HUES48 (cell line): ENCODE data around the gene DLG1.
"Not testable (repeated sequence)": the region's sequence is repeated elsewhere in the genome, so short reads cannot be mapped to it uniquely, and the experiment has no call there.

ENCODE experiments used
- H3K27ac ChIP-seq: one replicate; pipeline ENCODE4 v1.7.0; 2013; ENCODE audit warnings: low read depth, low read length, inconsistent platforms
- H3K27me3 ChIP-seq: 2 replicates; pipeline ENCODE4 v1.6.1; 2013; ENCODE audit warnings: mild to moderate bottlenecking, low read length; ENCODE audit not compliant: control insufficient read depth, insufficient read depth
- H3K36me3 ChIP-seq: 2 replicates; pipeline ENCODE4 v1.6.1; 2013; ENCODE audit warnings: low read length; ENCODE audit not compliant: control insufficient read depth, insufficient read depth
- H3K4me1 ChIP-seq: 2 replicates; pipeline ENCODE4 v1.6.1; 2013; ENCODE audit warnings: mild to moderate bottlenecking, low read length; ENCODE audit not compliant: control insufficient read depth, insufficient read depth
- H3K4me3 ChIP-seq: 2 replicates; pipeline ENCODE4 v1.5.1; 2013; ENCODE audit warnings: mild to moderate bottlenecking, low read depth, low read length
- H3K9ac ChIP-seq: 2 replicates; pipeline ENCODE4 v1.6.1; 2013; ENCODE audit warnings: mild to moderate bottlenecking, low read depth, low read length, moderate library complexity
- H3K9me3 ChIP-seq: 2 replicates; pipeline ENCODE4 v1.6.1; 2013; ENCODE audit warnings: low read length; ENCODE audit not compliant: control insufficient read depth, insufficient read depth

The DLG1 gene

GRCh38 chr3:197051637-197052036 is 246.8 kb downstream of the DLG1 start:
- not testable (repeated sequence) for H3K9ac ChIP-seq, H3K4me1 ChIP-seq, H3K27ac ChIP-seq, H3K27me3 ChIP-seq, H3K4me3 ChIP-seq, H3K9me3 ChIP-seq
- H3K36me3 ChIP-seq: peaks cover 42% of the 10 kb centered on the region

DNA sequence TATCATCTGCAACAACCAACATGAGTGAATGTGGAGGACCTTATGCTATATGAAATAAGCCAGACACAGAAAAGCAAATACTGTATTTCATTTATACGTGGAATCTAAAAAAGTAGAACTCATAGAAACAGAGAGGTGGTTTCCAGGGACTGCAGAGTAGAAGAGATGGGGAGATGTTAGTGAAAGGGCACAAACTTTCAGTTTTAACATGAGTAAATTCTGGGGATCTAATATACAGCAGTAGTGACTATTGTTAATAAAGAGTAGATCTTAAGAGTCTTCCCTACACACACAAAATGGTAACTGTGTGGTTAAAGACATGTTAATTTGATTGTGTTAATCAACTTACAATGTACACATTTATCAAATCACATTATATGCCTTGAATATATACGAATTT is 247.9 kb downstream of the DLG1 start:
- H3K4me3 ChIP-seq: no peak overlapping the region
- H3K36me3 ChIP-seq: peaks cover 39% of the 10 kb centered on the region
- H3K27ac ChIP-seq: no peak overlapping the region
- H3K9ac ChIP-seq: no peak overlapping the region
- no peaks in the 10 kb centered on the region for H3K4me1 ChIP-seq
- no peaks in the 10 kb centered on the region for H3K9me3 ChIP-seq
- H3K27me3 ChIP-seq: no peaks in the 10 kb centered on the region

DNA sequence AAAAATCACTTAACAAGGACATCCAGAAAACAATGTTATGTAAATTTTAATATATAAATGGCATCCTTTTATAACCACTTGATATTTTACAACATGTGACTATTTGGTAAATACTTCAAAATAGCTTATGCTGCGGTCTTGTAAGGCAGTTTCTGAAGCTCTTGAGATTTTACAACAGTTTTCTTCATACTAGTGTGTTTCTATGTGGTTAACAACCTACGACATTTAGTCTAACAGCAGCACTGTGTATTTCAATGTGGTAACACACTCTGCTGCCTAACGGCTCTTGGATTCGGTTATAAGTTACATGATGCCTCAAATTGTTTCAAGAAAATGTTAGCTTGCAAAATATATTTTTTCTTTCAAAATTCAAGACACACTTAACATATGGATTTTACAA is 255.9 kb downstream of the DLG1 start:
- no peak overlapping the region for H3K4me3 ChIP-seq
- H3K36me3 ChIP-seq: peaks cover 26% of the 10 kb centered on the region
- no peak overlapping the region for H3K27ac ChIP-seq
- H3K9me3 ChIP-seq: no peaks in the 10 kb centered on the region
- no peaks in the 10 kb centered on the region for H3K4me1 ChIP-seq
- H3K9ac ChIP-seq: no peak overlapping the region
- no peaks in the 10 kb centered on the region for H3K27me3 ChIP-seq

DNA sequence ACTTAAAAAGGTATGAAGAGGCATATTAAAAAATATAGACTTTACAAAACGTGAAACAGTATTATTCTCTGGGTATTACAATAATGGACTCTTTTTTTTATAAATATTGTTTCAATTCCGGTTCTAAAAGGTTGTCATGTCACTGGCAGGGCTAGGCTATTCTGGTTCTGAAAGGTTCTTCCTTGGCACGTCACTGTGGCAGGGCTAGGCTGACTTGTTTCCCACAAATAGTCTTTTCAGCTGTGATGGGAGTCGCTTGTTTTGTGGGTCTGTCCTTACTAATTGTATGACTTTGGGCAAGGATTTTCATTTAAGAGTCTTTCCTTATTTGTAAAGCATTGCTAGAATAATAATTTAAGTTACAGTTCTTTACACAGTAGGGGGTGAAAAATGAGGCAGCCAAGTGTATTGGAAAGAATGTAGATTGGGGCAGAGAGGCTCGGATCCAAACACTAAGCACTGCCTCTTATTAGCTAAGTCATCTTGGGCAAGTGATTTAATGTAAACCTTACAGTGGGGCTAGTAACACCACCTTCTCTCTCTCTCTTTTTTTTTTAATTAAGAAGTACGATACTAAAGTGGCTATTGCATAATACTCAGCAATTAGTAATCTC is 256.4 kb downstream of the DLG1 start:
- Histone ChIP-seq H3K9ac (no peak overlapping the region), H3K27ac (no peak overlapping the region), H3K36me3 (peaks cover 24% of the 10 kb centered on the region)

DNA sequence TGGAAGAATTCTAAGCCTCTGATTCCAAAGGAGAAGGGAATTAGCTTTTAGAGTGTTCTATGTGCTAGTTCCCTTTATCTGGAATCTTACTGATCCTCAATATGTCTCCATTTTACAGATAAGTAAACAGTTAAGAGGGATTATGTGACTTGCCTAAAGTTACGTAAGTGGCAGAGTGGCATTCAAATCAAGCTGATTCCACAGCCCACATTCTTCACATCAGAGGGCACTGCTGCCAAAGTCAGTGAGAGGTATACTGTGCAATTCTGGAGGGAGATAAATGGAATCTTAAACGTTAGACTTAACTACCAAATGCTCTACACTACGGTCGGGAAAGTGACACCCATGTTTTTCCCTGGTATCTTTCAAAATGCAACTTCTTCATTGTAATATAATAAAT is 257.8 kb downstream of the DLG1 start:
- no peaks in the 10 kb centered on the region for H3K4me1 ChIP-seq
- H3K9ac ChIP-seq: no peak overlapping the region
- H3K36me3 ChIP-seq: peaks cover 16% of the 10 kb centered on the region
- H3K9me3 ChIP-seq: no peaks in the 10 kb centered on the region
- H3K27ac ChIP-seq: no peak overlapping the region
- no peaks in the 10 kb centered on the region for H3K27me3 ChIP-seq
- no peak overlapping the region for H3K4me3 ChIP-seq

More for the DNA sequence above, 256.4 kb downstream of the DLG1 start:
- Histone ChIP-seq H3K27me3 (no peaks in the 10 kb centered on the region), H3K9me3 (no peaks in the 10 kb centered on the region), H3K4me3 (no peak overlapping the region), H3K4me1 (no peaks in the 10 kb centered on the region)

- Histone ChIP-seq H3K4me3 (no peak overlapping the region), H3K36me3 (peaks cover 3% of the 10 kb centered on the region; the same call in 1 of the 2 replicates), H3K27me3 (no peaks in the 10 kb centered on the region), H3K4me1 (no peaks in the 10 kb centered on the region), H3K9me3 (no peaks in the 10 kb centered on the region), H3K27ac (no peak overlapping the region), H3K9ac (no peak overlapping the region)
Measured at GRCh38 chr3:197038679-197039462, 259.5 kb downstream of the DLG1 start.

- no peaks in the 10 kb centered on the region for H3K9me3 ChIP-seq
- H3K27me3 ChIP-seq: no peaks in the 10 kb centered on the region
- H3K36me3 ChIP-seq: no peaks in the 10 kb centered on the region
- H3K4me1 ChIP-seq: no peaks in the 10 kb centered on the region
- no peak overlapping the region for H3K4me3 ChIP-seq
- H3K27ac ChIP-seq: no peak overlapping the region
- H3K9ac ChIP-seq: no peak overlapping the region
Measured at GRCh38 chr3:197035577-197035976, 262.8 kb downstream of the DLG1 start.

DNA sequence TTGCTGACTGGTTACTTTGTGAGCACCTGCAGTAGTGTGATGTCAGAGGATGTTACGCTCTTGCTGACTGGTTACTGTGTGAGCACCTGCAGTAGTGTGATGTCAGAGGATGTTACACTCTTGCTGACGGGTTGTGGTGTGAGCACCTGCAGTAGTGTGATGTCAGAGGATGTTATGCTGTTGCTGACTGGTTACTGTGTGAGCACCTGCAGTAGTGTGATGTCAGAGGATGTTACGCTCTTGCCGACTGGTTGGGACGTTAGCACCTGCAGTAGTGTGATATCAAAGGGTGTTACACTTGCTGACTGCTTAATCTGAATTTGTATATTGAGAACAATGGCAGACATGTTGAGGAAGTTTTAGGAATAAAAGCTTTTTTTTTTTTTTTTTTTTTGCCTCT is 263.6 kb downstream of the DLG1 start:
- H3K4me3 ChIP-seq, H3K36me3 ChIP-seq, H3K9ac ChIP-seq, H3K4me1 ChIP-seq, H3K27ac ChIP-seq, H3K9me3 ChIP-seq, H3K27me3 ChIP-seq: not testable (repeated sequence)

- H3K4me1 ChIP-seq, H3K27ac ChIP-seq, H3K9me3 ChIP-seq, H3K9ac ChIP-seq, H3K27me3 ChIP-seq, H3K4me3 ChIP-seq, H3K36me3 ChIP-seq: not testable (repeated sequence)
Measured at GRCh38 chr3:197033764-197034163, 264.6 kb downstream of the DLG1 start.

DNA sequence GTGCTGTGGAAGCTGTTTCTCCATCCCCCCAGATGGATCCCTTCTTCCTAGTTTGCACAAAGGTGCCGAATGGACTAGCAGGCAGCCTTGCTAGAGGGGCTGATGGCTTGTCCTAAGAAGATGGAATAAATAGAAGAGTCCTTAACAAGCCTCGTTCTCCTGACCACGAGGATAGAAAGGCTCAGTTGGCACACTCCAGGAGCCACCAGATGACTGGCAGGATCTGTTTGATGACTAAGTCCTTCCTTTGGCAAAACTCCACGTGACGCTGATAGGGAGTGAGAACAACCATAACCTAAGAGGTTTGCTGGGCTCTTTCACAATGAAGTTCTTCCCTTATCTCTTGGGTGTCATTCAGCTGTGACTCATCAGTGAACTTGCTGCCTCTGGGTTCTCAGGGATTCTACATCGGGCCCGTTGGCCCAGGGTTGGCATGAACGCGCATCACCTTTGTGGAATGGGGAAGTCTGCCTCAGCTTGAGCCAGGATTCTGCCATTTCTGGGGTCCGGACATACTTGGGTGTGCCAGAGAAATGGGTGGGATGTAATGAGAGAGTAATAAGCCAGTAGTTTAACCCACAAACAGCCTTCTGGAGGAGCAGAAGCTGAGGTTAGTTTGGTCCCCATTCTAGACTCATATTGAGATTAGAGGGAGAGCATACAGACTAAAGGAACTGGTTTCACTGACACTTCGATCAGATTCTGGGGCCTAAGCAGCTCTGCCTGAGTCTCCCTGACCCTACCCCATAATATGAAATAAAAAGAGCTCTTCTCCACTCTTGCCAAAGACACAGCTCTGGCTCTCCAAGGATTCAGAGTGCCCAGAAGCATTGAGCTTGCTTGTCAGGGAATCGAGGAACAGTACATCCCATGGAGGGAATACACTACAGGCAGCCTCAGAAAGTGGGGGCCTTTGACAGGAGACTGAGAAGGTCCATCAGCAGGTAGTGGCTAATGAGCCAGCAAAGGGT is 266.8 kb downstream of the DLG1 start:
- Histone ChIP-seq H3K4me3 (no peak overlapping the region), H3K9ac (no peak overlapping the region), H3K27me3 (peaks cover 18% of the 10 kb centered on the region), H3K4me1 (0 out of 2 replicates have a peak, but pooled peaks cover 3% of the 10 kb centered on the region), H3K27ac (no peak overlapping the region), H3K36me3 (no peaks in the 10 kb centered on the region), H3K9me3 (no peaks in the 10 kb centered on the region)
